HG03196 (cell line): ENCODE data around the gene PRR23E.
A peak's percentile ranks its signal among the peaks of the same experiment; 100 is the strongest.

Source experiments
- ATAC-seq: cut with Tn5 transposase; IDR thresholded peaks from one replicate; pipeline ENCODE4 v1.9.1; 2021; ENCODE audit not compliant: unreplicated experiment

PRR23E gene

DNA sequence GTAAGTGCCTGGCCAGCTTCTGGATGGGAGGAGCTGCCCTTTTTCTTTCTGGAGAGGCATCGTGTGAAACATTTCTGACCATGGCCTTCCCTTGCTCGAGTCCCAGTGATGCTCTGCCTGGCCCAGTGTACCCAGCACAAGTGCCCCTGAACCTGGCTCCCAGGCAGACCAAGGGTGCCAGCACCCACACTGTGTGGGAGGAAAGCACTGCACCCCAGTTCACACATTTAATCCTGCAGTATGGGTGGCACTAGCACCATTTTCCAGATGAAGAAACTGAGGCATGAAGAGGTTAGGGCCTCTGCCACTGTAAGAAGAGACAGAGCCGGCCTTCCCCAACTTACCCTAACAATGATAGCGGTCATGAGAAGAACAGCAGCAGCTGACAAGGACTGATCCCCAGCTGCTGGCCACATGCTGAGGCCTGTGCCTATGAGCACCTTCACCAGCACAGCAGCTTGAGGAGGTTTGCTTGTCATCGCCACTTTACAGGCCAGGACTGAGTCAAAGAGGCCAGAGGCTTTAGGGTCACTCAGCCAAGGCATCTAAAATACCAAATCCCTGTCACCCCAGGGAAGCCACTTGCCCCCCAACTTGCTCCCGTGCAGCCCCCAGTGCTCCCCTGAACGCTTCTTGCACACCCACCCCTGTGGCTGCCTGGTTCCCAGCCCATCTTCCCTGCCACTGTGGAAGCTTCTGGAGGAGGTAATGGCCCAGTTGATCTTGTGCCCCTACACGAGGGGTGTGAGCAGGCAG, 15.0 kb downstream of the PRR23E start:
- ATAC-seq = no peak

DNA sequence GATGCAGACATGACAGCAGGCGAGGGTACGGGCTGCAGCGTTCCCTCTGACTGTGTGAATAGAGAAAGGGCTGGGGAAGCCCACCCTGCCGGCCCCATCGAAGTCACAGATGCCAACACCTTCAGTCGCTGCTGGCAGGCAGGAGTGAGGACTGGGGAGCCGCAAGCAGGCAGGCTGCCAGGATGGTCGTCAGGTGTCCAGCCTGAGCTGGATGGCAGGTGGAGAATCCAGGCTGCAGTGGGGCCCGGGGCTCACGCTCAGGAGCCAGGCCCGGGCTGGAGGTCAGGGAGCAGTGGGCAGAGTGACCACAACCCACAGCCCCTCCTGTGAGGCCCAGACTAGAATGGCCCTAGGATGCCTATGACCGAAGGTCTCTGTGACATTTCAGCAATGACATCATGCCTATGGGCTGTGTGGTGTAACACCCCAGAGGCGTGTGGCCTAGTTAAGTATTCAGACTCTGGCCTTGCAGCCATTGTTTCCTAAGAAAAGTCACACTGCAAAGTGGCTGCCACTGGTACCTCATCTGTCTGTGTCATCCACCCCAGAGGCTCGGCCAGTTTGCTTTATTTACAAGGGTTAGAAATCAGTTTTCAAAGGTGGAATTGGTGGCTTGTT, 15.7 kb downstream of the PRR23E start:
- ATAC-seq = no peak

DNA sequence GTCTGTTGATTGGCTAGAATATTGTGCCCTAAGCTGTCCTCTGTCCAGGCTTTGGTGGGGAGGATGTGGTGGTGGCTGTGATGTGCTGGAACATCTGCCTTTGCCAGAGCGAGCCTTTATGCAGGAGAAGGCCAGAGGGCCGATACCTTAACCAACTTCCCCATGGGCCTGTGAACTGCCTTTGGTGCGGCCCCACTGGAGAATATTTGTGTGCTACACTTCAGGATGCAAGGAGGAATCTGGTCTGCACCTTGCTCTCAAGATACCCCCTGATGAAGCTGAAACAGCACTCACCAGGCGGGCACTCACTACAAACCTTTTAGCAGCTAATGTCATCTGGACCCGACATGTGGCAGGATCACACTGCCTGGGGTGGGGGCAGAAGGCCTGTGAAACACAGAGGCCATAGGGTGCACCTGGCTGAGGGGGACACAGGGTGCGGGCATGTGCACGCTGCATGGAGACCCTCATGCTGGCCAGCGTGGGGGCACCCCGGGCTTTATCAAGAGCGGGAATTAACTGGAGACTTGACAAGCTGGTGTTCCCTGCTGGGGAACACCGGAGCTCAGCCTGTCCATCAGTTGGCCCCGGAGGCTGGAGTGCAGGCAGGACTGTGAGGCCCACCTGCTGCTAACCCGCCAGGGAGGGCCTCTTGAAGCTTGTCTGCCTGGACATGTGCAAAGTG, 16.4 kb downstream of the PRR23E start:
- ATAC-seq = no peak

DNA sequence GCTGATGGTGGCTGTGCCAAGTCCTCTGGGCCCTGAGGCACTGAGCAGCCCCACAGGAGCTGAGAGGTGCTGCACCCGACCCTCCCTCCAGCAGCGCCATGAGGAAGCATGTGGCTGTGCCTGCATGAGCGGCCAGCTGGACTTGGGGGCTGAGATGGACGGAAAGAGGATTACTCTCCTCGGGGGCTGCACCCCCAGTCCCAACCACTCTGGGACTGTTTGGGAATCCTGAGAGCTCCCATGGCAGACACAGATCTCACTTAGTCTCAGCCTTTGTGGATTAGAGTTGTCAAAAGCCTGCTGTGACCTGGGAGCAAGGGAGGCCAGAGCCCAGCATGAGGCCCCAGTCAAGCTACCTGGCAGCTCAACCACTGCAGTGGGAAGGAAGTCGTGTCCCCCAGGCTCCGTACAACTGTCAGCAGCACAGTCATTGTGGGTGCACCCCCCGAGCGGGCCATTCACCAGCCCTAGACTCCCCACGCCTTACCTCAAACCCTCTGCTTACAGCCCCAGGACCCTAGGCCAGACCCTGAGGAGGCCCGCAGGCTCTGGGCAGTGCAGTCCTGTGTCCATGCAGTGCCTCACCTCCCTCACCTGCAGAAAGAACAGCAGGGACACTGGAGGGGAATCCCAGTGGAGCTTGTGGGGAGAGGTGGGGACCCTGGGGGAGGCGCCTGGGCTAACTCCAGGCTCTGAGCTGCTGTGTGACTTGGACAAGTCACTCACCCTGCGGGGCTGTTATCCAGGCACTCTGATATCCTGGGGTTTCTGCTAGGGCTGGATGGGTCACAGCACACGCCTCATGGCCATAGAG, 17.1 kb downstream of the PRR23E start:
- ATAC-seq = no peak

DNA sequence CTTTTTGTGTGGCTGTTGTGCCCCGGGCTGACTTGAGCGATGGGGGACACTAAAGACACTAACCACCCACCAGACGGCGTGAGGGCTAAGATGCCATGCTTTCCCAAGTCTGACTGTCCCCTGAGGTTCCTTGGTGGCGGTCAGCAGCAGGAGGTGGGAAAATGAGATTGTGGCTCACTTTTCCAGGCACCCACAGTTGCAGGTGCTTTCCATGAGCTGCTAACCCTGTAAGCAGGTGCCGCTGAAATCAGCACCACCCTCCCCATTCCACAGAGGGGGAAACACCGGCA, 17.7 kb downstream of the PRR23E start:
- no peak for ATAC-seq

DNA sequence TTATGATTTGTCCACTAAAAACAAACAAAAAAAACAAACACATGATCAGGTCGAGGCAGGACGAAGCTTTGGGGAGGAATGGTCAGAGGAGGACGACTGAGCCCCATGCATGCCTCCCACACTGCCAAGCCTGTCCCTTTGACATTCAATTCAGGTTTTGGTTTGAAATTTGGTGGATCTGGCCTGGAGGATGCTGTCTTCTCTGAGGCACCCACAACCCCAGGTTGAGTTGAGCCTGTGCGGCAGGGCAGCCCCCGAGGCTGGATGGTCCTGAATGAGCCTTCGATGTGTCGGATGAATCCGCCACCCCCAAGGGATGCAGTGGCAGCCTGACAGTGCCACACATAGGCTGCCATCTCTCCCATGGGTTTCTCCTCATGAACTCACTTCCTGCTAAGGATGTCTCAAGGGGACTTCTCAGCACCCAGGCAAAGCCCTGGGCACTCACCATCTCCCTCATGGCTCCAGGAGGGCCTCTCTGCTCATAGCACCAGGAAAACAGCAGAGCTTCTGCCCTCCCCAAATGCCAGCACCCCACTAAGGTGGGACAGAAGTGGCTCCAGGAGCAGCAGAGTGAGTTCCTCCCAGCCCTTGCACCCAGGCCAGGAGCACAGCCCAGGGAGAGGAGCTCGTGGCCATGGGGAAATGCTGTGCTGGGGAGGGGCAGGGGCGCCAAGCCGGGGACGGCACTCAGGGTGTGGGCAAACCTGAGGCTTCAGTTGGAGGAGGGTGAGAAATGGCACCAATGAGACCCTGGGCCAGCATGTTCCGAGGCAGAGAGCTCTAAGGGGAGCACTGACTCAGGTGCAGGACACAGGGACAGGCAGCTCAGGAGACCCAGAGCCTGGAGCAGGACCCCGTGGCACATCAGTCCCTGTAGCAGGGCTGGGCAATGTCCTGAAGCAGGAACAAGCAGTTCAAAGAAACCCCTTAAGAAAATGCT, 18.5 kb downstream of the PRR23E start:
- no peak for ATAC-seq

DNA sequence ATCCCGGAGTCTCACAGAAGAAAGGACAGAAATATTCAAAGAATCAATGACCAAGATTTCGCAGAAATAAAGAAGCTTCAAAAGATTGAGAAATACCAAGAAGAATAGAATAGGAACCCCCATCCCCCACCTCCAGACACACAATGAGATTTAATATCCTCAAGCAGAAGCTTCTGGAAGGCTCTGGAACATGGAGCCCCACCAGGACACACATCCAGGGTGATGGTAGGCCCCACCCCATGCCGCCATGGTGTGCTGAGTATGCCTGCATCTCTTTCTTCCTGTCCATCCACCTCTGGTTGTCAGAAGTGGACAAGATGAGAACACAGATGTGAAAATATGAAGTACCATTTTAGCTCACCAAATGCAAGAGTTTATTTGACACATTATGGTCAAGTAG, 19.3 kb downstream of the PRR23E start:
- ATAC-seq = no peak

DNA sequence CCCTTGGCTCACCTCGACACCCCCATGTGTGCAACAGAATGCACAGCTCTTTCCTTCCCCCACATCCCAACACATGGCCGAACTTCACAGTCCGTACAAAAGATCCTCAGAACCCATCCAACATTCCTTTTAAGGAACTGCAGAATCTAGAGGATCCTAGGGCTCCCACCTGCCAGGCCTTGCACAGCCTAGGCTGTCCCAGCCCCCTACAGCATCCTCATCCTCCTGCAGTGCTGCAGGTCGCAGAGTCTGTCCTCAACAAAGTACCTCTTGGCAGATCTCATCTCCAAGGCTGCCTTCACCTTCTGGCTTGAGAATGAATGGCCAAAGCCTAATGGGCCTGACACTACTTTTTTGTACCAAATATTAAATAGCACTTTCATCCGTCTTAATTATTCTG, 19.8 kb downstream of the PRR23E start:
- ATAC-seq = no peak

DNA sequence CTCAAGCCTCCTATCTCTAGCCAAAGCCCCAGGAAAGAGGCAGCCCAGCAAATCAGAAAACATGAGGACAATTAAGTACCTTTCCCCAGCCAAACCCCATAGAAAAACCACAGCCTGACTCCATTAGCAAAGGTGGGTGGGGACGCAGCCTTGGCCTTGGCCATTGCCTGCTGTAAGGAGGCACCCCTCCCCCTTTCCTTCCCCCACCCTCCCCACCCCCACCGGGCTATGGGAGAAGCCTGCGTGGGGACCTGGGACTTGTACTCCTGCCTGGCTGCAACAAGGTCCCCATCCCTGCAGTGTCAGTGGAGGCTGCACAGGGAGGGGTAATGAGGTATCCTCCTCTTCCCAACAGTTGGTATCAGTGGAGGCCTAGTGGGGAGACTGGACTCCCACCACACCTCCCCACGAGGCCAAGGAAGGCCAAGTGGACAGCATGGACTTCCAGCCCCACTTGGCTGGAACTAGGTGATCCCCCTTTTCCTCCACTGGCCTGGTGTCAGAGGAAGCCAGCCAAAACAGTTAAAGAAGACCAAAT, 20.5 kb downstream of the PRR23E start:
- ATAC-seq = no peak

DNA sequence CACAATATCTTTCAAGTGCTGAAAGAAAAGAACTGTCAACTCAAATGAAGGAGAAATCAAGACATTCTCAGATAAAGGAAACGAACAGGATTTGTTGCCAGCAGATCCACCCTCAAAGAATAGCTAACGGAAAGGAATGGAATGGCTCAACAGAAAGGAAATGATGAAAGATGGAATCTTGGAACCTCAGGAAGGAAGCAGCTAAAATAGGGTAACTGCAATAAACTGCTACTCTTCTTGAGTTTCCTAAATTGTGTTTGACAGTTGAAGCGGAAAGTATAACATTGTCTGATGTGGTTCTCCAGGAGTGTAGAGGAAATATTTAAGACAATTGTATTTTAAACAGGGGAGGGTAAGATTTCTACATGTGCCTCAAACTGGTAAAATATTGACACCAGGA, 22.0 kb downstream of the PRR23E start:
- ATAC-seq = no peak

DNA sequence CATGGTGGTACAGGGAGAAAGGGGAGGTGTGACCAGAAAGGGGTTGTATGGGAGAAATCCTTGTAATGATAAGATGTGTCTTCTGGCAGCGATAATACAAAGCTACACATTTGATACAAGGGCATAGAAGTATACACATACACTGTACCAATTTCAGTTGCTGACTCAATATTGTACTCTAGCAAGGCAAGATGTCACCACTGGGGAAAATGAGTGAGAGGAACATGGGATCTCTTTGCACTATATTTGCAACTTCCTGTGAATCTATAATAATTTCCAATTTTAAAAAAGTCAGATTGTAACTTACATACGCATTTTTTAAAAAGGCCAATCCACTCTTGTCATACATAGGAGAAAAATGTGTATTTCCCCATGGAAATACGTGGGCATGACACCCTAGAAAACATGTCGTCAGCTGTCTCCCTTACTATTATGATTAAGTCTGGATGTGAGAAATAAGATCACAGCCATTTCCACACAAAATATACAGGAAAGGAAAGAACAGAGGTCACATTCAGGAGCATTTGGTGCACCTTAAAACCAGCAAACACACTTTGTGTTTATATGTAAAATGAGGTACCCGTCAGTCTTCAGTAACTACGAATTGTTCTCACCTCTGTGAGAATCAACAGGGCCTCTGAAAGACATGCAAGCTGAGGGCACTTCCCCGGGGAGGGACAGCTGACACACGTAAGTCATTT, 22.9 kb downstream of the PRR23E start:
- no peak for ATAC-seq

DNA sequence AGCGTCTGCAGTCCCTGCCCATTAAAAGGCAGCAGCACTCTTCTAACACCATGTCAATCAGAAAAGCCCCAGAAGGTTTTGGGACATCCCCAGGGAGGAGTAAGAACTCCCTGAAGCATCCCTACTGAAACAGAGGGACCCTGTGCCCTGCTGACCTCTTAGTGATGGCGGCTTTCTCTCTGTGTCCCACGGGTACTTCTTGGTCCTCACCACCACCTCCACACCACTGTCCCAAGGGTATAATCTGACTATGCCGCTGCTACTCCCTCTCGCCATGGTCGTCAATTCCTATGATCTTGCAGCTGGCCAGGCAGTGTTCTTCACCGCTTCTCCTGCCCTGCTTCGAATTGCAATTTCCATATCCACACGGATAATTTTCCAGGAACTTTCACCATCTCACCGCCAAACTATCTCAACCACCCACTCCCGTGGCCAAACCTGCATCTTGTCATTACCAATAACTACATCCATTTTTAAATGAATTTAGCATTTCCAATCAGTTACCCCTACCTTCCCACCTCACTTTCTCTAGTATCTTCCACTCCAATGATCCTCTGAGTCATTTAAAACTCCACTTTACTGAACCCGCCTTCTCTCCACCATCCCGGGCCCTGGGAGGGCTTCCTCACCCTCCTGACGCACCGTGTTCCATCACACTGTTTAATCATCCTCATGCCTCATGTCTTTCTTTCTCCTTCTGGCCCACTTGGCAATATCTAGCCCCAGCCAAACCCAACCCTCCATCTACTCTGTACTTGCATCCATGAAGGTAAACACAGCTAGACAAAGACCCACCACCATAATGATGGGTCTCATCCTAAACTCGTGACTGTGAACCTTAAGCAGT, 23.7 kb downstream of the PRR23E start:
- peak; percentile 52 for ATAC-seq

DNA sequence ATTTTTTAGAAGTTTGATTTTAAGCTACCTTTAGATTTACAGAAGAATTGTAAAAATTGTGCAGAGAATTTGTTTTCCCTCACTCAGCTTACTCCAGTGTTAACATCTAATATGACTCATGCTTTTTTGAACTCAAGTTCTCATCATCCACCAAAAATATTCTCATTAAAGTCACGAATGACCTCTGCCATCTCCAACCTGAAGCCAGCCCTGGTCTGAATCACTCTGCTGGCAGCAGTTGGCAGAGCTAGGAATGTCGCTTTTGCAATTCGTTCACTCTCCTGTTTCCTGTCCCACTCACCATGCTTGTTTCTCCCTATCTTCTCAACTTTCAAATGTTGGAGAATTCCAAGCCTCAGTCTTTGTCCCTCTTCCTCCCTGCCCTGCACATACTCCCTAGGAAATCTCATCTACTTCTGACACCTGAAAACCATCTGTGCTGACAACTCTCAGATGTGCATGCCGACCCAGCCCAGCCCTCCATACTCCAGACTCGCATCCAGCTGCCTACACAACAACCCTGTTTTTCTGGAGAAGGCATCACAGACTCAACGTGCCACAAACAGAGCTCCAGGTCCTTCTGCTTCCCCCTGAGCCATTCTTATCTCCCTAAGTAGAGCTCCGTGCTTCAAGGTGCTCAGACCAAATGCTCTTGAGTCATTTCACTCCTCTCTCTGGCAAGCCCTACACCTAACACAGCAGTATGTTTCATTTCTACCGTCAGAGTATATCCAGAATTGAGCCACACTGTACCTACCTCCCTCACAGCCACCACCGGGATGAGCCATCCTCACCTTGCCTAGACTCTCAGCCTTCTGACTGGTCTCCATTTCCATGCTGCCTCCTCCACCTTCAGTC, 24.9 kb downstream of the PRR23E start:
- ATAC-seq = no peak

DNA sequence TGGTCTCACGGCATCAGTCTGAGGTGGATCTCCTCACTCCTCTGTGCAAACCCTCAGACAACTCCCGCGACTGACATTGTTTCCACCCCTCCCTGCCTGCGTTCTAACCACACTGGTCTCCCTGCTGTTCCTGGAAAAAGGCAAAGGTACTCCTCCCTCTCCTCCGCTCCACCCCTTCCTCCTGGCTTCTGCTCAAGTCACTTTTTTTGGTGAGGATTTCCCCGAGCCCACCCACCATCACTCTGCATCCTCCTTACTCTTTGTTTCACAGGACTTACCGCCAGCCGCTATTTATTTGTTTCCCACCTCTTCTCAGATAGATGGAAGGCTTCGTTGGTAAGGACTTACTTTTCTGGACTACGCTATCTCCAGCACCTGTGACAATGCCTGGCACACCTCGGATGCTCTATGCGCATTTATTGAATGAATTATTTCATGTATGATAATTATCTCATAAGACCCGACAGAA, 25.6 kb downstream of the PRR23E start:
- ATAC-seq = no peak

DNA sequence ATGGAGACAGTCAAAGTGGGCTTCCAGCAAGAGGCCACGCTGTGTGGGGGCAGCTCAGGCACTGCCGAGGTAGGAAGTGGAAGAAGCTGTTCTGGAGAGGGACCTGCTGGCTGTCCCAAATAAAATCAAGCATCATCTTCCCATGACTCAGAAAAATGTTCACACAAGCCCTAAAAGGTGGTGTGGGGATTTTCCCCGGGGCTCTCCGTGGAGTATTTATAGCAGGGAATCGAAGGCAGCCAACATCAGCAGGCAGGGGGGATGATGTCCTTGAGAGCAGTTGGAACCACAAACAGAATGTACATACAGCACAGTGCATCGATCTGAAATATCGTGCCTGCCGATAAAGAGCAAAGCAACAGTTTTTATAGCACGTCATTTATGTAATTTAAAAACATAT, 27.6 kb downstream of the PRR23E start:
- no peak for ATAC-seq

DNA sequence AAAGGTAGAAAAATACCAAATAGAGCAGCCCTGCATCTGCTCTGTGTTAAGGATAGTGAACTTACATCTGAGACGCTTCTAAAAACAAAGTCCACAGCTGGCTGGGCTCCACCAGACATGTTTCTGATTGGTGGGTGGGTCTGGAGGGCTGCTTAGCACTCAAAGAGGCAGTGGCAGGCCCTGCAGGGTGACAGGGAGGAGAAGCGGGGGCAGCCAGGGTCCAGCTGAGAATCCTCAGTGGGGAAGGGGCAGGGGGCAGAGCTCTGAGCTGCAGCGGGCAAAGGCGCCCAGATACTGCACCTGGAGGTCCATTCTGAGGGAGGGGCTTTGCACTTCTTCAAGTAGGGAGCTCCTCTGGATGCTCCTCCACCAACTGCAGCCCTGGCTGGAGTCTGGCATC, 28.1 kb downstream of the PRR23E start:
- no peak for ATAC-seq

DNA sequence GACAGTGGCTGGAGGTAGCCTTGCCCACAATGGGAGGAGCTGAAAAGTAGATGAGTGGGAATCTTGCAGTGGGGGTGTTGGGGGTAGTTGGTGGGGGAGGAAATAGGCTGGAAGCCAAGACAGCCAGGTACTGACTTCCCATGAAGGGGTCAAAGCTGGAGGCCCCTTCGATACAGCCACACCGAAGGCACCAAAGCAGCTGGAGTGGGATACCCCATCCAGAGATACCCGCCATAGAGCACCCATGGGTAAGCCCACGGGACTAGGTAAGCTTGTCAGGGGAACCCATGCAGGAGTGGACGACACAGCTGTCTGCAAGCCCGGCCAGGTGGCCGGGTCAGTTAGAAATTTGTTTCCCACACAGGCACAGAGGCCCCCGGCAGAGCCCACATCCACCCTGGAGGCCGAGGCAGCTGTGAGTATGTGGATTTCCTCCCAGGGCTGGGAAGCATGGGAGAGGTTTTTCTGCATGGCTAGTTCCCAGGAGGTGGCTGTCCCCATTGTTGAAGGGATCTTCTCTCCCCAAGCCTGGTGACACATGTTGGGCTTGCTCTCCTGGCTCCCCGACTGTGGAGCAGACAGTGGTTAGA, 28.6 kb downstream of the PRR23E start:
- ATAC-seq = no peak
